OCI-LY1 (cell line): Measurements from ENCODE around the gene E2F4.
A peak's percentile ranks its signal among the peaks of the same experiment; 100 is the strongest.

ENCODE experiments used
- H2AFZ ChIP-seq: fragments of 200-600 bp; sonication (generic), shearing (Covaris generic); 2 replicates; pipeline ENCODE4 v1.6.0; 2014; ENCODE audit warnings: antibody characterized with exemption, mild to moderate bottlenecking, low read length
- H3F3A ChIP-seq: fragments of 200-600 bp; sonication (generic), shearing (Covaris generic); 2 replicates; pipeline ENCODE4 v1.6.0; 2014; ENCODE audit warnings: mild to moderate bottlenecking, antibody characterized with exemption, low read length, moderate library complexity; ENCODE audit not compliant: insufficient read depth
- H3K27ac ChIP-seq: fragments of 200-600 bp; sonication (generic); 2 replicates; pipeline ENCODE4 v1.5.1; 2014; ENCODE audit warnings: low read length, mixed run types, mild to moderate bottlenecking, low read depth; ENCODE audit not compliant: poor library complexity, severe bottlenecking
- H3K27me3 ChIP-seq: fragments of 200-600 bp; sonication (generic); 2 replicates; pipeline ENCODE4 v1.6.0; 2014; ENCODE audit warnings: antibody characterized with exemption, mild to moderate bottlenecking, low read length, moderate library complexity; ENCODE audit not compliant: insufficient read depth
- H3K36me3 ChIP-seq: fragments of 200-600 bp; sonication (generic); 2 replicates; pipeline ENCODE4 v1.6.1; 2014; ENCODE audit warnings: mild to moderate bottlenecking, antibody characterized with exemption, low read length, moderate library complexity, mixed read lengths; ENCODE audit not compliant: insufficient read depth
- H3K4me1 ChIP-seq: fragments of 200-600 bp; sonication (generic); 2 replicates; pipeline ENCODE4 v1.5.1; 2014; ENCODE audit warnings: mild to moderate bottlenecking, low read length, moderate library complexity; ENCODE audit not compliant: insufficient read depth, severe bottlenecking
- H3K4me2 ChIP-seq: fragments of 200-600 bp; sonication (generic), shearing (Covaris generic); 2 replicates; pipeline ENCODE4 v1.6.1; 2014; ENCODE audit warnings: low read length
- H3K4me3 ChIP-seq: fragments of 200-600 bp; sonication (generic); 2 replicates; pipeline ENCODE4 v1.5.1; 2014; ENCODE audit warnings: low read length, low read depth, mild to moderate bottlenecking, mixed read lengths; ENCODE audit not compliant: poor library complexity, severe bottlenecking
- H3K79me2 ChIP-seq: fragments of 200-600 bp; shearing (Covaris generic); 2 replicates; pipeline ENCODE4 v1.6.1; 2016; ENCODE audit warnings: mixed run types, low read length, mixed read lengths; ENCODE audit not compliant: insufficient read depth
- H3K9ac ChIP-seq: fragments of 200-600 bp; sonication (generic), shearing (Covaris generic); 2 replicates; pipeline ENCODE4 v1.6.1; 2014; ENCODE audit warnings: mild to moderate bottlenecking, low read length, mixed read lengths
- H3K9me2 ChIP-seq: fragments of 200-600 bp; sonication (generic), shearing (Covaris generic); 2 replicates; pipeline ENCODE4 v1.6.1; 2014; ENCODE audit warnings: low read depth, mild to moderate bottlenecking, low read length, mixed read lengths
- H3K9me3 ChIP-seq: fragments of 200-600 bp; shearing (Covaris generic); 2 replicates; pipeline ENCODE4 v1.6.1; 2014; ENCODE audit warnings: low read length, mixed read lengths
- H4K20me1 ChIP-seq: fragments of 200-600 bp; sonication (generic), shearing (Covaris generic); 2 replicates; pipeline ENCODE4 v1.6.0; 2016; ENCODE audit warnings: mild to moderate bottlenecking, low read length; ENCODE audit not compliant: insufficient read depth
- EZH2 ChIP-seq: fragments of 200-600 bp; sonication (generic), shearing (Covaris generic); IDR thresholded peaks from 2 replicates; pipeline ENCODE4 v1.8.0; 2017; ENCODE audit warnings: borderline replicate concordance, mixed run types, mild to moderate bottlenecking, antibody characterized with exemption, low read length, moderate library complexity, mixed read lengths
- TF ChIP-seq, protein P1 (sequence below): fragments of 200-600 bp; sonication (generic), shearing (Covaris generic); IDR thresholded peaks from 2 replicates; pipeline ENCODE4 v1.5.1; 2017; ENCODE audit warnings: mild to moderate bottlenecking, antibody characterized with exemption, low read length, moderate library complexity, mixed read lengths

Gene E2F4

DNA sequence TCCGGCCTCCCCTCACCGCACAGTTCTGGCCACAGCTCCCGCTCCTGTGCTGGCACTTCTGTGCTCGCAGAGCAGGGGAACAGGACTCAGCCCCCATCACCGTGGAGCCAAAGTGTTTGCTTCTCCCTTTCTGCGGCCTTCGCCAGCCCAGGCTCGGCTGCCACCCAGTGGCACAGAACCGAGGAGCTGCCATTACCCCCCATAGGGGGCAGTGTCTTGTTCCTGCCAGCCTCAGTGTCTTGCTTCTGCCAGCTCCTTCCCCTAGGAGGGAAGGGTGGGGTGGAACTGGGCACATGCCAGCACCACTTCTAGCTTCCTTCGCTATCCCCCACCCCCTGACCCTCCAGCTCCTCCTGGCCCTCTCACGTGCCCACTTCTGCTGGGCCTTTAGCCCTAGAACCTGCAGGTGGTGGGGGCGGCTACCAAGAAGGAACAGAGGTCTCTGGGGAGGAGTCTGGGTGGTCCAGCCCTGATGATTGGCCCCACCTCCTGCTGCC is 6.3 kb downstream of the E2F4 start:
- Histone ChIP-seq H3K9me2 (no peaks in the 10 kb centered on the region), H3K9me3 (no peaks in the 10 kb centered on the region), H3K36me3 (peaks cover 82% of the 10 kb centered on the region), H4K20me1 (no peaks in the 10 kb centered on the region), H3K27ac (peak overlapping the region; percentile 45), H3K4me3 (no peak overlapping the region), H3K9ac (no peak overlapping the region), H3K79me2 (peaks cover 4% of the 10 kb centered on the region; the same call in 1 of the 2 replicates), H3K4me1 (peaks cover 22% of the 10 kb centered on the region), H3K27me3 (no peaks in the 10 kb centered on the region), H3K4me2 (peak overlapping the region; percentile 55; the same call in 1 of the 2 replicates), H2AFZ (no peak overlapping the region), H3F3A (no peaks in the 10 kb centered on the region)
- TF ChIP-seq, protein P1, sequence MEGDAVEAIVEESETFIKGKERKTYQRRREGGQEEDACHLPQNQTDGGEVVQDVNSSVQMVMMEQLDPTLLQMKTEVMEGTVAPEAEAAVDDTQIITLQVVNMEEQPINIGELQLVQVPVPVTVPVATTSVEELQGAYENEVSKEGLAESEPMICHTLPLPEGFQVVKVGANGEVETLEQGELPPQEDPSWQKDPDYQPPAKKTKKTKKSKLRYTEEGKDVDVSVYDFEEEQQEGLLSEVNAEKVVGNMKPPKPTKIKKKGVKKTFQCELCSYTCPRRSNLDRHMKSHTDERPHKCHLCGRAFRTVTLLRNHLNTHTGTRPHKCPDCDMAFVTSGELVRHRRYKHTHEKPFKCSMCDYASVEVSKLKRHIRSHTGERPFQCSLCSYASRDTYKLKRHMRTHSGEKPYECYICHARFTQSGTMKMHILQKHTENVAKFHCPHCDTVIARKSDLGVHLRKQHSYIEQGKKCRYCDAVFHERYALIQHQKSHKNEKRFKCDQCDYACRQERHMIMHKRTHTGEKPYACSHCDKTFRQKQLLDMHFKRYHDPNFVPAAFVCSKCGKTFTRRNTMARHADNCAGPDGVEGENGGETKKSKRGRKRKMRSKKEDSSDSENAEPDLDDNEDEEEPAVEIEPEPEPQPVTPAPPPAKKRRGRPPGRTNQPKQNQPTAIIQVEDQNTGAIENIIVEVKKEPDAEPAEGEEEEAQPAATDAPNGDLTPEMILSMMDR = peak; percentile 98
- TF ChIP-seq EZH2 = no peak

GRCh38 chr16:67199011-67199807 is 7.3 kb downstream of the E2F4 start, which contains the start of gene ELMO3:
Gene ELMO3, plus strand, starts transcription at chr16:67199131. Its CDS starts 196 bp downstream, at chr16:67199327.
- Histone ChIP-seq H3K9me2 (no peaks in the 10 kb centered on the region), H3K27me3 (no peaks in the 10 kb centered on the region), H3K9ac (no peak within 1 kb of the TSS; the same call in 1 of the 2 replicates), H3K79me2 (no peaks in the 10 kb centered on the region), H3K27ac (peak within 1 kb of the TSS; percentile 45), H3K4me2 (peak within 1 kb of the TSS; percentile 55), H4K20me1 (no peaks in the 10 kb centered on the region), H2AFZ (no peak within 1 kb of the TSS), H3K9me3 (no peaks in the 10 kb centered on the region), H3K4me1 (peaks cover 16% of the 10 kb centered on the region), H3K4me3 (peak within 1 kb of the TSS; percentile 56), H3F3A (no peaks in the 10 kb centered on the region), H3K36me3 (peaks cover 83% of the 10 kb centered on the region)
- TF ChIP-seq, protein P1 = peak; percentile 42
- no peak for TF ChIP-seq EZH2

DNA sequence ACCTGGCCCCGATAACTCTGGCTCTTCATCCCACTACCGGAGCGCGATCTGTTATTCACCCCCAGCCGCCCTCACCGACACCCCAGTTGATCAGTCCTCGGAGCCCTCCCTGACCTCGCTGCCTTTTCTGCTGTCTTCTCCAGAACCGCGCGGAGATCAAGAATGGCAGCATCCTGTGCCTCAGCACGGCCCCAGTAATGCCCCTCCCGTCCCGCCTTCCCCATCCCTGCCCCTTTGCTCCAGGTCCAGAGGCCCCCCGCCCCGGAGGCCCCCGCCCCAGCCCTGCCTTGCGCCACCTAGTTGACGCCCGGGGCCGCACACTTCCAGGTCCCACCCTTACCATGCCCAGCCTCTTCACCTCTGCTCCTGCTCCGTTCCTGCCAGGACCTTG is 7.8 kb downstream of the E2F4 start:
- Histone ChIP-seq H3K36me3 (peaks cover 80% of the 10 kb centered on the region), H3K27ac (no peak overlapping the region), H3K4me2 (no peak overlapping the region), H4K20me1 (no peaks in the 10 kb centered on the region), H3K27me3 (no peaks in the 10 kb centered on the region), H3F3A (no peaks in the 10 kb centered on the region), H3K79me2 (no peaks in the 10 kb centered on the region), H3K4me3 (no peak overlapping the region), H3K9me2 (no peaks in the 10 kb centered on the region), H3K9me3 (no peaks in the 10 kb centered on the region), H3K4me1 (peaks cover 16% of the 10 kb centered on the region), H2AFZ (no peak overlapping the region), H3K9ac (no peak overlapping the region)
- no peak for TF ChIP-seq EZH2
- TF ChIP-seq, protein P1 = no peak
